Skeletal muscle tissue (tissue), 4 donors: ENCODE data around the gene ILK. TPM values are rescaled to one million over a fixed set of nuclear protein-coding genes. Genes with fewer than 3 reads are reported as not detected.
A peak's percentile ranks its signal among the peaks of the same experiment; 100 is the strongest.

Experiments
- H3K27ac ChIP-seq: one replicate; pipeline ENCODE4 v1.7.0; 2013; ENCODE audit warnings: mild to moderate bottlenecking, low read depth, low read length, inconsistent platforms
- H3K27me3 ChIP-seq, 3 donors: one replicate each; pipeline ENCODE4 v1.7.0; 2013; ENCODE audit warnings: low read length in 3 of 3; ENCODE audit not compliant: control insufficient read depth in 3 of 3, insufficient read depth in 3 of 3
- H3K36me3 ChIP-seq, 3 donors: one replicate each; pipeline ENCODE4 v1.7.0; 2013; ENCODE audit warnings: low read length in 3 of 3; ENCODE audit not compliant: control insufficient read depth in 3 of 3, insufficient read depth in 3 of 3
- H3K4me1 ChIP-seq, 3 donors: one replicate each; pipeline ENCODE4 v1.7.0; 2013; ENCODE audit warnings: low read length in 3 of 3, mild to moderate bottlenecking in 3 of 3; ENCODE audit not compliant: control insufficient read depth in 3 of 3, insufficient read depth in 3 of 3
- H3K4me3 ChIP-seq, 3 donors: one replicate each; pipeline ENCODE4 v1.7.0; 2013; ENCODE audit warnings: low read length in 3 of 3
- H3K9ac ChIP-seq, 3 donors: one replicate each; pipeline ENCODE4 v1.7.0; 2013; ENCODE audit warnings: low read length in 3 of 3, mild to moderate bottlenecking in 3 of 3, moderate library complexity in 2 of 3, low read depth in 1 of 3
- H3K9me3 ChIP-seq, 3 donors: one replicate each; pipeline ENCODE4 v1.7.0; 2013; ENCODE audit warnings: low read length in 3 of 3; ENCODE audit not compliant: control insufficient read depth in 3 of 3
- total RNA-seq: library from RNA; depleted of rRNA; stranded (reverse); fragments of >200 nt; gene quantifications from one replicate; pipeline ENCODE4 v1.2.3, GENCODE V29; 2014
- donor health status: Osteomylitis.

ILK gene
- total RNA-seq, 1 donor from 2014 or later, result 106 TPM

GRCh38 chr11:6588018-6588417 lies 15.6 kb upstream of the ILK start:
- H3K9me3 ChIP-seq, result peaks cover 0 to 4% (median 0%) of the 10 kb centered on the region in 3 donors
- H3K4me1 ChIP-seq, result peaks cover 0 to 6% (median 6%) of the 10 kb centered on the region in 3 donors
- no peak overlapping the region for H3K4me3 ChIP-seq
- H3K9ac ChIP-seq, result peak overlapping the region in 2 of 3 donors; percentile 5 to 60
- no peak overlapping the region for H3K27ac ChIP-seq
- no peaks in the 10 kb centered on the region for H3K27me3 ChIP-seq
- H3K36me3 ChIP-seq, result peaks cover 2 to 4% (median 4%) of the 10 kb centered on the region in 3 donors

- Histone ChIP-seq H3K4me3 (no peak overlapping the region), H3K27me3 (no peaks in the 10 kb centered on the region), H3K9me3 (no peaks in the 10 kb centered on the region), H3K4me1 (peaks cover 0 to 3% (median 0%) of the 10 kb centered on the region in 3 donors), H3K36me3 (peaks cover 20 to 35% (median 35%) of the 10 kb centered on the region in 3 donors), H3K27ac (no peak overlapping the region), H3K9ac (no peak overlapping the region)
Measured at GRCh38 chr11:6594142-6594768, 9.3 kb upstream of the ILK start.

- Histone ChIP-seq H3K27ac (peak overlapping the region; percentile 17), H3K9me3 (no peaks in the 10 kb centered on the region), H3K4me1 (peaks cover 3 to 9% (median 6%) of the 10 kb centered on the region in 3 donors), H3K9ac (peak overlapping the region in 1 of 3 donors; percentile 24), H3K4me3 (no peak overlapping the region), H3K27me3 (no peaks in the 10 kb centered on the region), H3K36me3 (peaks cover 41 to 55% (median 55%) of the 10 kb centered on the region in 3 donors)
Measured at GRCh38 chr11:6596239-6596877, 7.2 kb upstream of the ILK start.

GRCh38 chr11:6598555-6598954 lies 5.0 kb upstream of the ILK start:
- Histone ChIP-seq H3K4me1 (peaks cover 18 to 24% (median 19%) of the 10 kb centered on the region in 3 donors), H3K9ac (no peak overlapping the region), H3K4me3 (no peak overlapping the region), H3K36me3 (peaks cover 43 to 56% (median 53%) of the 10 kb centered on the region in 3 donors), H3K27me3 (no peaks in the 10 kb centered on the region), H3K27ac (no peak overlapping the region), H3K9me3 (no peaks in the 10 kb centered on the region)

- Histone ChIP-seq H3K9me3 (no peaks in the 10 kb centered on the region), H3K4me1 (peaks cover 19 to 31% (median 20%) of the 10 kb centered on the region in 3 donors), H3K27me3 (no peaks in the 10 kb centered on the region), H3K9ac (no peak overlapping the region), H3K27ac (no peak overlapping the region), H3K36me3 (peaks cover 41 to 51% (median 49%) of the 10 kb centered on the region in 3 donors), H3K4me3 (no peak overlapping the region)
Measured at GRCh38 chr11:6599449-6599848, 4.1 kb upstream of the ILK start.

- H3K4me1 ChIP-seq, result peaks cover 24 to 35% (median 24%) of the 10 kb centered on the region in 3 donors
- H3K9ac ChIP-seq, result no peak overlapping the region
- H3K36me3 ChIP-seq, result peaks cover 38 to 48% (median 46%) of the 10 kb centered on the region in 3 donors
- no peak overlapping the region for H3K4me3 ChIP-seq
- H3K27me3 ChIP-seq, result no peaks in the 10 kb centered on the region
- H3K9me3 ChIP-seq, result no peaks in the 10 kb centered on the region
- no peak overlapping the region for H3K27ac ChIP-seq
Measured at GRCh38 chr11:6599881-6600390, 3.6 kb upstream of the ILK start.

- Histone ChIP-seq H3K36me3 (peaks cover 38 to 43% (median 40%) of the 10 kb centered on the region in 3 donors), H3K27ac (no peak overlapping the region), H3K4me1 (peaks cover 34 to 46% (median 34%) of the 10 kb centered on the region in 3 donors), H3K9me3 (no peaks in the 10 kb centered on the region), H3K9ac (no peak overlapping the region), H3K4me3 (no peak overlapping the region), H3K27me3 (no peaks in the 10 kb centered on the region)
Measured at GRCh38 chr11:6601041-6601461, 2.5 kb upstream of the ILK start.

GRCh38 chr11:6602096-6602940 lies 1.3 kb upstream of the ILK start:
- H3K4me1 ChIP-seq, result peaks cover 40 to 58% (median 46%) of the 10 kb centered on the region in 3 donors
- peak overlapping the region; percentile 92 to 97 (median 93) for H3K4me3 ChIP-seq
- H3K9ac ChIP-seq, result peak overlapping the region; percentile 92 to 98 (median 95)
- peaks cover 38 to 40% (median 38%) of the 10 kb centered on the region in 3 donors for H3K36me3 ChIP-seq
- H3K27ac ChIP-seq, result peak overlapping the region; percentile 95
- H3K27me3 ChIP-seq, result no peaks in the 10 kb centered on the region
- H3K9me3 ChIP-seq, result no peaks in the 10 kb centered on the region

- peaks cover 40 to 46% (median 43%) of the 10 kb centered on the region in 3 donors for H3K36me3 ChIP-seq
- H3K27ac ChIP-seq, result peak overlapping the region; percentile 95
- no peaks in the 10 kb centered on the region for H3K9me3 ChIP-seq
- H3K4me1 ChIP-seq, result peaks cover 52 to 74% (median 53%) of the 10 kb centered on the region in 3 donors
- no peaks in the 10 kb centered on the region for H3K27me3 ChIP-seq
- H3K9ac ChIP-seq, result peak overlapping the region; percentile 95 to 98 (median 97)
- H3K4me3 ChIP-seq, result peak overlapping the region; percentile 93 to 97 (median 95)
Measured at GRCh38 chr11:6604081-6604626, 580 bp downstream of the ILK start.
